Fibroblast of peridontal ligament (primary cell): ENCODE results near the gene TST.

Experiments
- DNase-seq: peaks from one replicate; pipeline ENCODE4 v3.0.0-alpha.2; 2010; ENCODE audit errors: extremely low read depth

The TST gene

DNA sequence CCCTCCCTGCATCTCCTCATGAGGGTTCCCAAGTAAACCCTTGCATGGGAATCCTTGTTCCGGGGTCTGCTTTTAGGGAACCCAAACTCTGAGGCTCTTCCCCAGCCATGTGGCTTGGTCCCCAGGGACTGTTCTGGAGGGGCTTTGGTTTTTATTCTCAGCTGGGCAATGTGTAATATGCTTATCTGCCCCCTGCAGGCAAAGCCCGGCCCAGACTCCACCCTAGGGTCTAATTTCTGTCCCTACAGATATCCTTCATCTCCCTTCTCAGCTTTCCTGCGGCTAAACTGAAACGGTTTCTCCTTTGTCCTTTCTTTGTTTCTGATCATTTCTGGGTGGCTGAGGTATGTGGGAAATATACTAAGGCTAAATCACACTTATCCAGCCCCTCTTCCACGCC, 37.1 kb downstream of the TST start:
- DNase-seq: no peak

DNA sequence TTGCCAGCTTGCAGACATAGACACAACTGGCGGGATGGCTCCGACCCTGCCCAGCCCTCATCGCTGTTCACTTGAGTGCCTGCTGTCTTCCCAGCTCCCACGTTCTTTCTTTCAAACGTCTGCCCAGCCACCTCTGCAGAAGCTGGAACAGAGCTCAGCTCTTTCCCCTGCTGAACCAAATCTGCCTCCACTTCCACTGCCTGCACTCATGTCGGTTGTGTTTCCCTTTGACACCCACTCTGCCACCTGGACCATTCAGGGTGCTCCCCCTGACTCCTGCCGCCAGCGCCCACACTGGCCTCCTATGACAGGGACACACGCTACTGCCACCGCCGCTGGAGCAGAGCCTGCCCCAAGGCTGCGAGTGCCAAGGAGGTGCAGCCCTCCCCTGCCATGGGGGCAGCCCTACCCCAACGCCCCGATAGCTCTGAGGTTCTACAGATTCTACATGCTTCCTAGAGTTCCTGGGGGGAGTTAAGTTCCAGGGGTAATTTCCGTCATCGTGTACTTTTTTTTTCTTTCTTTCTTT, 37.9 kb downstream of the TST start:
- DNase-seq: no peak

DNA sequence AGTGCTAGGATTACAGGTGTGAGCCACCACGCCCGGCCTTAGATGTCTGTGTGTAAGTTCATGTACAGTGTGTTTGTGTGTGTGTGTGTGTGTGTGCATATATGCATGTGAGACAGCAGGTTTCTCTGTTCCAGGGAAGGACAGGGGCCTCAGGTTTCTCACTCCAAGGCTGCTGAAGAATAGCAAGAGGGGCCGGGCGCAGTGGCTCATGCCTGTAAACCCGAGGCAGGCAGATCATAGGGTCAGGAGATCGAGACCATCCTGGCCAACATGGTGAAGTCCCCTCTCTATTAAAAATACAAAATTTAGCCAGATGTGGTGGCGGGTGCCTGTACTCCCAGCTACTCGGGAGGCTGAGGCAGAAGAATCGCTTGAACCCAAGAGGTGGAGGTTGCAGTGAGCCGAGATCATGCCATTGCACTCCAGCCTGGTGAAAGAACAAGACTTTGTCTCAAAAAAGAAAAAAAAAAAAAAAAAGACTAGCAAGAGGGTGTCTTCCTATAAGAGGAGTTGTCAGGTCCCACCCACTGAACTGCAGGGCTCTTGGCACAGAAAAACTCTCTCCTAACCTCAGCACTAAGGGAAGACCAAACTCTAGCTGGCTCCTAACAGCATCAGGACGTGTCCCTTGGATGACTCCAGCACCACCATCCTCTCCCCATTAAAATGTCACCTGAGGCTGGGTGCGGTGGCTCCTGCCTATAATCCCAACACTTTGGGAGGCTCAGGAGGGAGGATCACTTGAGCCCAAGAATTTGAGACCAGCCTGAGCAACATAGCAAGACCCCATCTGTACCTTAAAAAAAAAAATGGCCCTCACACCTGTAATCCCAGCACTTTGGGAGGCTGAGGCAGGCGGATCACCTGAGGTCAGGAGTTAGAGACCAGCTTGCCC, 40.0 kb downstream of the TST start:
- no peak for DNase-seq

DNA sequence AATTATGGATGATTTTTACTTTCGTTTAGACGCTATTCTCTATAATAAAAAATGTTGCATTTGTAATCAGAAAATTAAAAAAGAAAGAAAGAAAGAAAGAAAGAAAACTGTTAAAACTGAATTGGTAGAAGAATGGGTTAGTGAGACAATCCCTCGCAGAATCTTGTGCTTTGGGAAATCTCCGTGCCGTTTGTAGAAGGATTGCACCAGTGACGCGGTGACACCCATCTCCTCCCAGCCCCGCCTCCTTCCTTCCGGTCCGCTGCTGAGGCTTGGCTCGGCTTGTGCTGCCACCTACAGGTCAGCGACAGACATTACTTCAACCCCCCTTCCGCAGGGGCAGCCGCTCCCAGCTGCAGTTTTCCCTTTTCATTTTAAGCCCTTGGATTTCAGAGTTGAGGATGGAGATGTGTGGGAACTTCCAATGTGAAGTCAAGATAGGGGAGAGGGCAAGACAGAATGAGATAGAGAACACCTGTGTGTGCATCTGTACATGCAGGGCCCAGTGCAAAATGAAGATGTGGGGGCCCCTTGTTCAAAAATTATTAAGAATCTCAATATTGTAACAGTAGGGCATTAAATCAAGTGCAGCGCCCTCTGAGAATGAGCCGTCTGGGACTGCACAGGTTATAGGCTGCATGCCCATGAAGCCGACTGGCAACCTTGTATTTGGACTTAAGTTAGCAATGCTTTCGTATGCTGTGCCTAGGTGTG, 41.1 kb downstream of the TST start:
- DNase-seq: peak; percentile 82

DNA sequence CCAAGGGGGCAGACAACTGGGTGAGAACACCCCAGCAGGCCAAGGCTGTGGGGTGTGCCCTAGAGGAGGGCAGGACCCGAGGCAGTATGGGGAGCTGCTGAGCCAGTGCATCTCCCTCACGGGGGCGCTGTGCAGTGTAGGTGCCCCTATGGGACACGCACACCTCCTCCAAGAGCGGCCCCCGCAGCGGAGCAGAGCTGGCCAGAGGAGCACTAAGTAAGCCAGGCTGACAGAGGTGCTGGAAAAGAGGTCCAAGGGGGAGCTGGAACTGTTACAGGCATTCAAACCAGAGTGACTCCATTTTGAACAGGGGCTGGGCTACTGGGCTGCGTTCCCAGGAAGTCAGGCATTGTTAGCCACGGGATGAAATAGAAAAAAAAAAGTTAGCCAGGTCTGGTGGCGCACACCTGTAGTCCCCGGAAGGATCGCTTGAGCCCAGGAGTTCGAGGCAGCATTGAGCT, 41.8 kb downstream of the TST start:
- no peak for DNase-seq

DNA sequence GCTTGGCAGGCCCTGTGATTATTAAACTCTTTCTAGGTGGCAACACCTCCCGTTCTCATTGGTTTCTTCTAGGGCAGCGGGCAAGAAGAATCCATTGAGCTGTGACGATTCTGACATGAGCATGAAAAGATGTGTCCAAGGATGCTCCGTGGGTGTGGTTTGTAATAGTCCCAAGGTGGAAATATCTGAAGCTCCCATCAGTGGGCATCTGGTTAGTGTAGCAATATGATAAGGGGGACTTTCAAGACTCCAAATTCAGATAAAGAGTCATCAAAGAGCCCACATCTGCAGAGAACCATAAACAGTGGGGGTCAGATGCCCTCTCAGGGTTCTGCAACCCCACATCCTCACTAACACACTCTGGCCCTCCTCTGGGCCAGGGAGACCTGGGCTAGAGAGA, 42.6 kb downstream of the TST start:
- no peak for DNase-seq

DNA sequence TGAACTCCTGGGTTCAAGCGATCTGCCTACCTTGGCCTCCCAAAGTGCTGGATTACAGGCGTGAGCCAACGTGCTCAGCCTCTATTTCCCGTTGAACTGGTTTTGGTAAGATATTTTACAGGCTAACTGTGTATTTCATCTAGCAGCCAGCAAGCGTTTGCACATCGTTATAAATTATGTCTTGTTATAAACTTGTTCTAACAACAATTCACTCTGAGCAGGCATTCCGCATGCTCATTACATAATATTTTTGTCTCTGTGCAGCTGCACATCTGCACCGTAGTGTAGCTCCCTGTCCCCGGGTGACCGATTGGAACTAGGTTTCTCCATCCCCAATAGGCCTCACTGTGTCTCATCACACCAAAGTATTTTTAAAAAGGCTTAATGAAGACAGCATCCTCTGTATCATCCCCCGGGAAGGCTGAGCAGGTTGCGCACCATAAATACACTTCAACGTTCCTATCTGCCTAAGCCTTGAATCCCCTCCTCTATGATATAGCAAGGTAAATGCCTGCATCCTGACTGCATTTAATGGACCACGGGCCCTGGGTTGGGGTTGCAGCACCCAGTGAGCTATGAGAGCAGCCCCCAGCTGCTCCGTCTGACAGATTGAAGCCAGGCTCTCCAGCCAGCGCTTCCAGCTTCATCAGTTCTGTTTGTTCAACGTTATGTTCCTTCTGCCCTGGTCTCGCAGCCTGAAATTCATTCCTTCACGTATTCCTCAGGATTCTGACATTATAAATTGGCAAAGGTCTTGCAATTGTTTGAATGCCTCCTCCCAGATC, 47.7 kb downstream of the TST start:
- DNase-seq: no peak

DNA sequence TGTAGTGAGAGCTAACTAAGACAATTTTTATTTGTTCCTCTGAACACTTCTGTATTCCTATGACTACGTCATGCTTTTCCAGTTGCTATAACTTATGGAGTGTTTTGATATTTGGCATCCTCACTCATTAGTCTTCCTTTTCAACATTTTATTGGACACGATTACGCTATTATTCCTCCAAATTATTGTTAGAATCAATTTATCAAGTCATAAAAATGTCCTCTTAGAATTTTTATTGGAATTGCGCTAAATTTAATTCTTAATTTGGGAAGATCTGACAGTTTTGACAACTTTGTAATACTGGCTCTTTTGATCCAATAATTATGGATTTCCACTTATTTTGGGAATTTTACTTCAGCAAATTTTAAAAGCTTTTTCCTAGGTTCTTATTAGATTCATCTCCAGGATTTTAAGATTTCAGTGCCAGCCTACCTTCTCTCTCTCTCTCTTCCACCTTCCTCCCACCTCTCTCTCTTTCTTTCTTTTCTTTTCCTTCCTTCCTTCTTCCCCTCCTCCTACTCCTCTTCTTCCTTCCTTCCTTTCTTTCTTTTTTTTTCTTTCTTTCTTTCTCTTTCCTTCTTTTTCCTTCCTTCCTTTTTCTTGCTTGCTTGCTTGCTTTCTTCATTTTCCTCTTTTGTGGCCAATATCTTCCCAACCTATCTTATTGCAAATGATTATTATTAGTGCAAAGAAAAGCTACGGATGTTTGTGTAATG, 50.8 kb downstream of the TST start:
- no peak for DNase-seq

DNA sequence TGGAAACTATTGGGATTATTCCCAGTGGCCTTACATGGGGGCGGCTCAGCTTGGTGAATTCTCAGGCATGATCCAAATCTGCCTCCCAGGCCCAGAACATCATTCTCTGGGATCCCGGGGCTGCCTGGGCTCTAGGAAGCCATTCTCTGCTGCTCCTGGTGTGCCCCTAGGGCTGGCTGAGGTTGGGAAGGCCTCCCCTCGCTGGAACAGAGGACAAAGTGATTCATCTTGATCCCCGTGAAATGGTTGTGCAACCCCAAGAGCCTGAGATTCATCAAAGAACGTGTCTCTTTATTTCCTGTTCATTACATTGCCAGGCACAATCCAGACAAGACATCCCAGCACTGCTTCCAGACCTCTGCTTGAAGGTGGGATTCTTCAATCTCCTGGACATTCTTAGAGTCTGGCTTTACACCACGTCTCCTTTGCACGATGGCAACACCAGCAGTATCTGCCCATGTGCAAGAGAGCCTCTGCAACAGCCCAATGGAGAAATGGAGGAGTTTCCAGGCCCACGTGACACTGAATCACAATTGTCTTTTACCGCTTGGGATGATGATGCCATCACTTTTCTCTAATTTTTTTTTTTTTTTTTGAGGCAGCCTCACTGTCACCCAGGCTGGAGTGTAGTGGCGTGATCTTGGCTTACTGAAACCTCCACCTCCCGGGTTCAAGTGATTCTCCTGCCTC, 52.3 kb downstream of the TST start:
- no peak for DNase-seq

DNA sequence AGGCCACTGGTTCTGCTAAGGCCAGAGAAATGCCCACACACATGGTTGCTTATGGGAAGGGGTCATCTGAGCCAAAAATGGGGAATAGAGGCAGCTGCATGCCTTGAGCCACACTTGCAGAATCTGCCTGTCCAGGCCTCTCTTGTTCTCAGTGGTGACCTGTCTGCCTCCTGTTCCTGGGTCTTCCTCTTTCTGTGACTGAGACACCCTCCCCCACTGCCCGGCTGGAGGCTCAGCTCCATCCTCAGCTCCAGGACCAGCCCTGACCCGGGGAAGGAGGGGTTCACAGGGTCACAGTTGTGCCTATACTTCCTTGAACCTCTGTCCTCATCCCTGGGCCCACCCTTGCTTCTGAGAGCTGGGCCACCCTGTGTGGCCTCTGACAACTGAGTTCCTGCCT, 53.6 kb downstream of the TST start:
- no peak for DNase-seq

DNA sequence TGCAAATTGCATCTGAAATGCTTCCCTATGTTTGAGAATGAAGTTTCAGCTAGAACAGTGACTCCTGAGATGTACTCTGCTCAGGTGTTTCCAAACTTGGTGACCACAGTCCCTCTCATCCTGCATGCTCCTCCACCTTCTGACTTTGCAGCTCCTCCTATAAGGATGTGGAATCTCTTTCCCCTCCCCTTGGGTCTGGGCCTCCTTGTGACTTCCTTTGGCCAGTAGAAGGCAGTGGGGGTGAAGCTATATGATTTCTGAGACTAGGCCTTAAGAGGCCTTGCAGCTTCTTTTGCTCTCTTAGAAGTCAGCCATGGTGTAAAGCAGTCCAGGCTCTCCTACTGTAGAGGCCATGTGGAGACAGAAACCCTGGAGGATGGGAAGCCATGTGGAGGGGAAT, 55.1 kb downstream of the TST start:
- DNase-seq: no peak

DNA sequence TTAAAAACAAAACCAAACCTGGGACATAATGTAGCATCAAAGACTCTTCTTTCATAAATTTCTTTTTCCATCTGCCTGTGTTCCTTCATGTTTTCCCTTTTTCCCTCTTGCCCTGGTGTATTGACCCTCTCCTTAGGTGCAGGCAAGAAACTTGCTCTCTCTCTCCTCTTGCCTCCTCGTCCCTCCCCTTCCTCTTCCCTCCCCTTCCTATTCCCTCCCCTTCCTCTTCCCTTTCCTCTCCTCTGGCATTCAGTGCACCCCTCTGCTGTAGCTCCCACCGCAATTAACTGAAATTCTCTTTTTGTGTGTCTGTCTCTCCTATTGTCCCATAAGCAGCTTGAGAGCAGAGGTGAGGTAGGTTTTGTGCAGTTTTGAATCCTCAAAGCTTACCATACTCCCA, 55.9 kb downstream of the TST start:
- DNase-seq: no peak

DNA sequence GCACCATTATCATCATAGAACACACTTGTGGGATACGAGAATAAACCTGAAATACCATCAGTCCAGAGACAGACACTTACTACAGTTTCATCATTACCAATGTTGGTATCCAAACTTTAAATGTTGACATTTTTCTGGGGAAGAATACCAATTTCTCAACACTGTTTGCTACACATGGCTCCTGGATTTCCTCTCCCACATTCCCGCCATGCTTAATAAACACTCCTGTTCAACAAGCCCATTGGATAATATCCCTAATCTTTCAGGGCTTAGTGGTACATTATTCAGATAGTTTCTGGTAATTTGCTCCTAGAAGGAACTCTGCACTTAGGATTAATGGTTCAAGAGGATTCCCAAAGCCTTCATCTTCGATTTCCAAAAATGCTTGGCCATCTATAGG, 57.6 kb downstream of the TST start:
- DNase-seq: no peak
